ENCODE results near the gene GFRAL. TPM values are rescaled to one million over a fixed set of nuclear protein-coding genes. Genes with fewer than 3 reads are reported as not detected.

The GFRAL gene
- polyA plus RNA-seq, 1 donor from 2014 or later = not detected

DNA sequence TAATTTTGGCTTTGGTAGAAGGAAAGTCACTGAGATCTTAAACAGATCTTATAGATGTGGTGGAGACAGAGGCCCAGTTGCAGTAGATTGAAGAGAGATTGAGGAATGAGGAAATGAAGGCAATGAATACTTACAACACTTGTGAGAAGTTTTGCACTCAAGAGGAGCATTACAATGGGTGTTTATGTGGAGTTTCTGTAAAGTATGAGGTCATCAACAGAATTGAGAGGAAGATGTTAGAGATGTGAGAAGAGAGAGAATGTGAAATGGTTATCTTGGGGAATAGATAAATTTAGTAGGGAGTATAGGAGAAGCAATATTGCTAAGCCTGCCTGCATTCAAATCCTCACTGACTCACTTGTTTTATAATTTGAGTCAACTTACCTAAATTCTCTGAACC lies 83.4 kb downstream of the GFRAL start:
- Histone ChIP-seq H3K9ac (ENCODE audit: low read length) (no peak overlapping the region), H3F3A (ENCODE audit: insufficient read depth, low read length, poor library complexity, severe bottlenecking) (no peaks in the 10 kb centered on the region), H4K20me1 (ENCODE audit: insufficient read depth) (no peaks in the 10 kb centered on the region), H3K27ac (ENCODE audit: low read length) (no peak overlapping the region), H3K79me2 (replicated peaks; ENCODE audit: insufficient read depth, low read length) (no peaks in the 10 kb centered on the region), H3K4me3 (ENCODE audit: low read length) (no peak overlapping the region), H3K27me3 (ENCODE audit: insufficient read depth, low read depth, low read length) (no peaks in the 10 kb centered on the region), H3K36me3 (ENCODE audit: insufficient read depth, low read length) (no peaks in the 10 kb centered on the region), H3K9me3 (ENCODE audit: low read length) (no peaks in the 10 kb centered on the region), H3K9me2 (ENCODE audit: insufficient read depth, low read length) (no peaks in the 10 kb centered on the region), H3K4me2 (ENCODE audit: low read length) (no peak overlapping the region), H2AFZ (ENCODE audit: low read depth, low read length) (no peak overlapping the region)
- TF ChIP-seq, protein P1, sequence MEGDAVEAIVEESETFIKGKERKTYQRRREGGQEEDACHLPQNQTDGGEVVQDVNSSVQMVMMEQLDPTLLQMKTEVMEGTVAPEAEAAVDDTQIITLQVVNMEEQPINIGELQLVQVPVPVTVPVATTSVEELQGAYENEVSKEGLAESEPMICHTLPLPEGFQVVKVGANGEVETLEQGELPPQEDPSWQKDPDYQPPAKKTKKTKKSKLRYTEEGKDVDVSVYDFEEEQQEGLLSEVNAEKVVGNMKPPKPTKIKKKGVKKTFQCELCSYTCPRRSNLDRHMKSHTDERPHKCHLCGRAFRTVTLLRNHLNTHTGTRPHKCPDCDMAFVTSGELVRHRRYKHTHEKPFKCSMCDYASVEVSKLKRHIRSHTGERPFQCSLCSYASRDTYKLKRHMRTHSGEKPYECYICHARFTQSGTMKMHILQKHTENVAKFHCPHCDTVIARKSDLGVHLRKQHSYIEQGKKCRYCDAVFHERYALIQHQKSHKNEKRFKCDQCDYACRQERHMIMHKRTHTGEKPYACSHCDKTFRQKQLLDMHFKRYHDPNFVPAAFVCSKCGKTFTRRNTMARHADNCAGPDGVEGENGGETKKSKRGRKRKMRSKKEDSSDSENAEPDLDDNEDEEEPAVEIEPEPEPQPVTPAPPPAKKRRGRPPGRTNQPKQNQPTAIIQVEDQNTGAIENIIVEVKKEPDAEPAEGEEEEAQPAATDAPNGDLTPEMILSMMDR (IDR thresholded peaks at IDR 0.05; ENCODE audit: poor library complexity, severe bottlenecking) = no peak
- TF ChIP-seq TAF1 (IDR thresholded peaks at IDR 0.05; ENCODE audit: low read depth) (no peak), EP300 (conservative IDR thresholded peaks at IDR 0.05; ENCODE audit: poor library complexity, severe bottlenecking) (no peak), POLR2AphosphoS5 (IDR thresholded peaks at IDR 0.05) (no peak), RAD21 (conservative IDR thresholded peaks at IDR 0.05) (no peak), EZH2 (IDR thresholded peaks at IDR 0.05; ENCODE audit: borderline replicate concordance, insufficient read depth, low read length, poor library complexity, severe bottlenecking) (no peak), MXI1 (conservative IDR thresholded peaks at IDR 0.05; ENCODE audit: poor library complexity, severe bottlenecking) (no peak), SMC3 (conservative IDR thresholded peaks at IDR 0.05; ENCODE audit: poor library complexity) (no peak)
- TF ChIP-seq, protein P2, sequence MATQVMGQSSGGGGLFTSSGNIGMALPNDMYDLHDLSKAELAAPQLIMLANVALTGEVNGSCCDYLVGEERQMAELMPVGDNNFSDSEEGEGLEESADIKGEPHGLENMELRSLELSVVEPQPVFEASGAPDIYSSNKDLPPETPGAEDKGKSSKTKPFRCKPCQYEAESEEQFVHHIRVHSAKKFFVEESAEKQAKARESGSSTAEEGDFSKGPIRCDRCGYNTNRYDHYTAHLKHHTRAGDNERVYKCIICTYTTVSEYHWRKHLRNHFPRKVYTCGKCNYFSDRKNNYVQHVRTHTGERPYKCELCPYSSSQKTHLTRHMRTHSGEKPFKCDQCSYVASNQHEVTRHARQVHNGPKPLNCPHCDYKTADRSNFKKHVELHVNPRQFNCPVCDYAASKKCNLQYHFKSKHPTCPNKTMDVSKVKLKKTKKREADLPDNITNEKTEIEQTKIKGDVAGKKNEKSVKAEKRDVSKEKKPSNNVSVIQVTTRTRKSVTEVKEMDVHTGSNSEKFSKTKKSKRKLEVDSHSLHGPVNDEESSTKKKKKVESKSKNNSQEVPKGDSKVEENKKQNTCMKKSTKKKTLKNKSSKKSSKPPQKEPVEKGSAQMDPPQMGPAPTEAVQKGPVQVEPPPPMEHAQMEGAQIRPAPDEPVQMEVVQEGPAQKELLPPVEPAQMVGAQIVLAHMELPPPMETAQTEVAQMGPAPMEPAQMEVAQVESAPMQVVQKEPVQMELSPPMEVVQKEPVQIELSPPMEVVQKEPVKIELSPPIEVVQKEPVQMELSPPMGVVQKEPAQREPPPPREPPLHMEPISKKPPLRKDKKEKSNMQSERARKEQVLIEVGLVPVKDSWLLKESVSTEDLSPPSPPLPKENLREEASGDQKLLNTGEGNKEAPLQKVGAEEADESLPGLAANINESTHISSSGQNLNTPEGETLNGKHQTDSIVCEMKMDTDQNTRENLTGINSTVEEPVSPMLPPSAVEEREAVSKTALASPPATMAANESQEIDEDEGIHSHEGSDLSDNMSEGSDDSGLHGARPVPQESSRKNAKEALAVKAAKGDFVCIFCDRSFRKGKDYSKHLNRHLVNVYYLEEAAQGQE (IDR thresholded peaks at IDR 0.05; ENCODE audit: borderline replicate concordance) = no peak

DNA sequence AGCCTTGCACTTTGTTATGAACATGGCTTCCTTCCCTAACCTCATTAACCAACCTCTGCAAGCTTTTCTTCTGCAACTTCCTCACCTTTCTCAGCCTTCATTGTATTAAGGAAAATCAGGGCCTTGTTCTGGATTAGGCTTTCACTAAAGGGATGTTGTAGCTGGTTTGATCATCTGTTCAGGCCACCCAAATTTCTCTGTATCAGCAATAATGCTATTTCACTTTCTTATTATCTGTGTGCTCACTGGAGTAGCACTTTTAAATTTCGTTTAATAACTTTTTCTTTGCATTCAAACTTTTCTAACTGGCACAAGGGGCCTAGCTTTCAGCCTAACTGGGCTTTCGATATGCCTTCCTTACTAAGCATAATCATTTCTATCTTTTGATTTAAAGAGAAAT lies 96.7 kb downstream of the GFRAL start:
- Histone ChIP-seq H2AFZ (ENCODE audit: low read depth, low read length) (no peak overlapping the region), H3K27me3 (ENCODE audit: insufficient read depth, low read depth, low read length) (no peaks in the 10 kb centered on the region), H3K79me2 (replicated peaks; ENCODE audit: insufficient read depth, low read length) (no peaks in the 10 kb centered on the region), H3K27ac (ENCODE audit: low read length) (no peak overlapping the region), H3K9me3 (ENCODE audit: low read length) (no peaks in the 10 kb centered on the region), H3K4me2 (ENCODE audit: low read length) (no peak overlapping the region), H3F3A (ENCODE audit: insufficient read depth, low read length, poor library complexity, severe bottlenecking) (no peaks in the 10 kb centered on the region), H3K9me2 (ENCODE audit: insufficient read depth, low read length) (no peaks in the 10 kb centered on the region), H4K20me1 (ENCODE audit: insufficient read depth) (no peaks in the 10 kb centered on the region), H3K9ac (ENCODE audit: low read length) (no peak overlapping the region), H3K36me3 (ENCODE audit: insufficient read depth, low read length) (no peaks in the 10 kb centered on the region), H3K4me3 (ENCODE audit: low read length) (no peak overlapping the region)
- TF ChIP-seq MXI1 (conservative IDR thresholded peaks at IDR 0.05; ENCODE audit: poor library complexity, severe bottlenecking) (no peak), EZH2 (IDR thresholded peaks at IDR 0.05; ENCODE audit: borderline replicate concordance, insufficient read depth, low read length, poor library complexity, severe bottlenecking) (no peak), SMC3 (conservative IDR thresholded peaks at IDR 0.05; ENCODE audit: poor library complexity) (no peak), EP300 (conservative IDR thresholded peaks at IDR 0.05; ENCODE audit: poor library complexity, severe bottlenecking) (no peak), POLR2AphosphoS5 (IDR thresholded peaks at IDR 0.05) (no peak), RAD21 (conservative IDR thresholded peaks at IDR 0.05) (no peak), TAF1 (IDR thresholded peaks at IDR 0.05; ENCODE audit: low read depth) (no peak)
- TF ChIP-seq, protein P1 (IDR thresholded peaks at IDR 0.05; ENCODE audit: poor library complexity, severe bottlenecking) = no peak
- TF ChIP-seq, protein P2 (IDR thresholded peaks at IDR 0.05; ENCODE audit: borderline replicate concordance) = no peak

All from neural cell (in vitro differentiated cells).